SKM-1 treated with dmso at 0.1 percent for 144 hours (cell line): ENCODE measurements around the gene NHEJ1.
A peak's percentile ranks its signal among the peaks of the same experiment; 100 is the strongest.

Source experiments
- DNase-seq: peaks from one replicate; lab custom pipeline; 2025; ENCODE audit not compliant: unreplicated experiment; lab: John Stamatoyannopoulos, UW

Gene NHEJ1

GRCh38 chr2:219183151-219183772 lies 22.6 kb upstream of the NHEJ1 start:
- no peak for DNase-seq

DNA sequence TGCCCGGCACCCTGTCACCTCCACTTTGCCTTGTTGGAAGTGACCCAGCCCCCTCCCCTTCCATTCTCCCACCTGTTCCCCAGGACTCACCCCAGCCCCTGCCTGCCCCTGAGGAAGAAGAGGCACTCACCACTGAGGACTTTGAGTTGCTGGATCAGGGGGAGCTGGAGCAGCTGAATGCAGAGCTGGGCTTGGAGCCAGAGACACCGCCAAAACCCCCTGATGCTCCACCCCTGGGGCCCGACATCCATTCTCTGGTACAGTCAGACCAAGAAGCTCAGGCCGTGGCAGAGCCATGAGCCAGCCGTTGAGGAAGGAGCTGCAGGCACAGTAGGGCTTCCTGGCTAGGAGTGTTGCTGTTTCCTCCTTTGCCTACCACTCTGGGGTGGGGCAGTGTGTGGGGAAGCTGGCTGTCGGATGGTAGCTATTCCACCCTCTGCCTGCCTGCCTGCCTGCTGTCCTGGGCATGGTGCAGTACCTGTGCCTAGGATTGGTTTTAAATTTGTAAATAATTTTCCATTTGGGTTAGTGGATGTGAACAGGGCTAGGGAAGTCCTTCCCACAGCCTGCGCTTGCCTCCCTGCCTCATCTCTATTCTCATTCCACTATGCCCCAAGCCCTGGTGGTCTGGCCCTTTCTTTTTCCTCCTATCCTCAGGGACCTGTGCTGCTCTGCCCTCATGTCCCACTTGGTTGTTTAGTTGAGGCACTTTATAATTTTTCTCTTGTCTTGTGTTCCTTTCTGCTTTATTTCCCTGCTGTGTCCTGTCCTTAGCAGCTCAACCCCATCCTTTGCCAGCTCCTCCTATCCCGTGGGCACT lies 21.9 kb upstream of the NHEJ1 start:
- no peak for DNase-seq

DNA sequence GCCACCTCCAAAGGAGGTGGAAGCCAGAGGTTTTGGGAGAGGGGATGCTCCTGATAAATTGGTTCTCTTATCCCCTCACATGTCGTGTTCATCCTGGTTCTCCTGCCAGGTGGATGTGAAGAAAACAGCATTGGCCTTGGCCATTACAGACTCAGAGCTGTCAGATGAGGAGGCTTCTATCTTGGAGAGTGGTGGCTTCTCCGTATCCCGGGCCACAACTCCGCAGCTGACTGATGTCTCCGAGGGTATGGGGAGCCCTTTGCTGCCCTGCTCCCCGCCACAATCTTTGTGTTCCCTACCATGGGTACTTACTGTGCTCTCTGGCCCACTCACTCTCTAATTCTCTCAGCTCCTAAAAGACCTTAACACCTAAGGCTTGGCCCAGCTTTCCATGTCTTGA lies 20.9 kb upstream of the NHEJ1 start:
- no peak for DNase-seq

DNA sequence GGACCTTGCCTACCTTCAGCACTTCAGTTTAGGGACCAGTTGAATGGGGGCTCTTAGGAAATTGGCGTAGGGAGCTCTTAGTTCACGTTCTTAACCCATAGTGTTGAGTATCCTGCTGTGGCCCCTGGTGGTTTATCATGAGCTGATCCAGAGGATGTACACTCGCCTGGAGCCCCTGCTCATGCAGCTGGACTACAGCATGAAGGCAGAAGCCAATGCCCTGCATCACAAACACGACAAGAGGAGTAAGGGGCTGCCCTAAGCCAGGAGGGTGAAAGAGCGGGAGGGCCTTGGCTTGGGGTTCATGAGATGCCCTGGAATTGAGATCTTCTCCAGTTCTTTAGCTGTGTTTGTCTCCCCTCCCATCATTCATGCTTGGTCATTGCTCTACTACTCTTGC lies 20.3 kb upstream of the NHEJ1 start:
- no peak for DNase-seq

GRCh38 chr2:219179601-219180465 lies 19.2 kb upstream of the NHEJ1 start:
- DNase-seq: no peak

DNA sequence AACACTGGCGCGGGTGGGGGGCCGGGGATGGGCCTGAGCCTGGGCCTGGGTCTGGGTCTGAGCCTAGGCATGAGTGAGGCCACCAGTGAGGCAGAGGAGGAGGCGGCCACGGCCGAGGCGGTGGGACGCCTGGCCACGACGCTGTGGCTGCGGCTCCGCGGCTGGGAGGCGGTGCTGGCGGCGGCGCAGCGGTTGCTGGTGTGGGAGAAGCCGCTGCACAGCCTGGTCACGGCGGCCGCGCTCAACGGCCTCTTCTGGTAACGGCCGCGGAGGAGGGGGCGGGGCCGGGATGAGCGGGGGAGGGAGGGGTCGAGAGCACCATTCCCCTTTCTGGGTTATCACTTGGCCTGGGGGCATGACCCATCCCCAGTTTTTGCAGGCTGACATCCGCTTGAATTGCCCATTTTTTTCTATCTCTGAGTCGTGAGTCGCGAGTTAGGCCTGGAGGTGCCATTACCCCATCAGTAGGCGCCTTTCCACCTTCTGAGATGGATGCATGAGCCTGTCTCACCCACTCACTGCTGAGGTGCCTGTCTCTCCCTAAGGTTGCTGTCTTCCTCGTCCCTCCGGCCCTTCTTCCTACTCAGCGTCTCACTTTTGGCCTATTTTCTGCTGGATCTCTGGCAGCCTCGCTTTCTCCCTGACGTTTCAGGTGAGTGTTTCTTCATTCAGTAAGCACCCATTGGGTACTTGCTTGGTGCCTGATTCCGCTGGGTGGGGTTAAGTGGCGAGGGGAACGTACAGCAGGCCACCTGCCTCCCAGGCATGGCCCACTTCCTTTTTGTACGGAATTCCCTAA lies 18.0 kb upstream of the NHEJ1 start:
- DNase-seq: no peak

DNA sequence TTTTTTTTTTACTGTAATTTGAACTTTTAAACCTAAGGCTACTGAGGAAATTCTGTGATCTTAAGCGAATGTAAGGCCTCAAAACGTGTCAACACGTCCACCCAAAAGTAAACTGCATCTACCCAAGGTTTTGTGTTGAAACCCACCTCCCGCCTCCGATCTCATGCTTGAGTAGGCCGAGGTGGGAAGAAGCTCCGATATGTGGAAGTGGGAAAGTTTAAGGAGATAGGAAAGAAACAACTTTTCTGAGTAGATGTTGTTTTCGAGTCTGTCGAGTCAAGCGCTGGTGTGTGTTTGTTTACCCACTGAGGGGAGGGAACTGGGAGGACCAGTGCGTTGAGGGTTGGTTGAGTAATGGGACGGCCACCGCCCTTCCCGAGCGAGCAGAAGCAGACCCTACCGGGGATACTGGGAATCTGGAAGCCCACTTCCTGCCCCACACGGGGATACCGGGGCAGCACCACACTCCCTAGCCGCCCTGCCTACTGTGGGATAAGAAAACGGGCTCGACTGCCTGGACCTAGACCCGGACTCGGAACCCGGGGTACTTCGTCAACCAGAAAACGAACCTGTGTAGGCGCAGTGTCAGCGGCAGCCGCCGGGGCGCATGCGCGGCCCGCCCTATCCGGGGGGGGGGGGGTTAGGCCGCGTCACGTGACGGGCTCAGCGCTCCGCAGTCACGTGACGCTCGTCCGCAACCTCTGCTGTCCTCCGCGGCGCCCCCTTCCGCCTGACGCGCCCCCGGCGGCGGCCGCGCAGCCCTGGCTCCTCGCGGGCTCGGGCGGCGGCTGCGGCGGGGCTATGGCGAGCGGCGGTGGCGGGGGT lies 17.1 kb upstream of the NHEJ1 start, which contains the start of gene RETREG2:
TSS of gene RETREG2 (plus strand) at position 724 of the 825 bp plus-strand sequence. CDS start at position 802, 78 bp downstream.
- DNase-seq: peak; percentile 77

GRCh38 chr2:219176818-219177551 lies 16.4 kb upstream of the NHEJ1 start, which contains the start of gene CNPPD1:
Gene CNPPD1, minus strand, starts transcription at chr2:219176925. Its CDS starts 97 bp downstream, at chr2:219176828.
- DNase-seq: peak; percentile 81

- no peak for DNase-seq
These were observed 15.6 kb upstream of the NHEJ1 start for GRCh38 chr2:219175928-219176817.

- DNase-seq: no peak
These were observed 14.9 kb upstream of the NHEJ1 start for GRCh38 chr2:219175486-219175885.

- DNase-seq: no peak
These were observed 14.2 kb upstream of the NHEJ1 start for GRCh38 chr2:219174801-219175200.

- no peak for DNase-seq
These were observed 13.5 kb upstream of the NHEJ1 start for GRCh38 chr2:219174146-219174545.

DNA sequence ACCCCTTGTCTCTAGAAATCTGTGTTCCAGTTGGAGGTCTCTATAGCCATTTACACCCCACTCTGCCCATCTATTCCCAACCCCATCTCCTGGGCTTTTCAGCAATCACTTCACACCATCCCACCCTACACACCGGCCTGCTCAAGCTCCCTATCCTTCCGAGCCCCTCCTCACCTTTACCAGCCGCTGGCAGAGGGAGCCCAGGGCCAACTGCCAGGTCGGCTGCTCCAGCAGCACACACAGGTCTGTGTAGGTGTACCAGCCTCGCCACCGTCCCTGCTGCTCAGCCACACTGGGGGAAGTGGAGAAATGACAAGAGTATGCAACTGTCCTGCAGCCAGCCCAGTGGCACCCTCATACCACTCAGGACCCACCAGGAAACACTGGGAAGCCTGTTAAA lies 12.6 kb upstream of the NHEJ1 start:
- DNase-seq: no peak

GRCh38 chr2:219172231-219173154 lies 11.9 kb upstream of the NHEJ1 start:
- no peak for DNase-seq

DNA sequence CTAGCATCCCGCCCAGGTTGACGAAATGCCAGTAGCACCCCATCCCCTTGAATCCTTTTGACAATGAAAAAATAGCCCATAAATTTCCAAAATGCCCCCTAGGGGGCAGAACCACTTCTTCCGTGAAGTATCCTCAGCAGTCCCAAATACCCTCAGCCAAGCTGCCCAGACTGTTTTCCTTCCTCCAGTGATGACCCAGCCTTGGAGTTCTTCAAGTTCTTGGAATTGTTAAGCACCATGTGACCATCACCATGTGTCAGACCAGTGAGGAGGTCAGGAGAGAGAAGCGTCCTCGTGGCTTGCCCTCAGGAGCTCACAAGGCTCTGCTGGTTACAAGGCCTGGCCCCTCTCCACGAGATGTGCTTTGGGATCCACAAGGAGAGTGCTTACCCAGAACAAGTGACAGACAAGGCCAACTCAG lies 10.6 kb upstream of the NHEJ1 start:
- peak; percentile 29 for DNase-seq

DNA sequence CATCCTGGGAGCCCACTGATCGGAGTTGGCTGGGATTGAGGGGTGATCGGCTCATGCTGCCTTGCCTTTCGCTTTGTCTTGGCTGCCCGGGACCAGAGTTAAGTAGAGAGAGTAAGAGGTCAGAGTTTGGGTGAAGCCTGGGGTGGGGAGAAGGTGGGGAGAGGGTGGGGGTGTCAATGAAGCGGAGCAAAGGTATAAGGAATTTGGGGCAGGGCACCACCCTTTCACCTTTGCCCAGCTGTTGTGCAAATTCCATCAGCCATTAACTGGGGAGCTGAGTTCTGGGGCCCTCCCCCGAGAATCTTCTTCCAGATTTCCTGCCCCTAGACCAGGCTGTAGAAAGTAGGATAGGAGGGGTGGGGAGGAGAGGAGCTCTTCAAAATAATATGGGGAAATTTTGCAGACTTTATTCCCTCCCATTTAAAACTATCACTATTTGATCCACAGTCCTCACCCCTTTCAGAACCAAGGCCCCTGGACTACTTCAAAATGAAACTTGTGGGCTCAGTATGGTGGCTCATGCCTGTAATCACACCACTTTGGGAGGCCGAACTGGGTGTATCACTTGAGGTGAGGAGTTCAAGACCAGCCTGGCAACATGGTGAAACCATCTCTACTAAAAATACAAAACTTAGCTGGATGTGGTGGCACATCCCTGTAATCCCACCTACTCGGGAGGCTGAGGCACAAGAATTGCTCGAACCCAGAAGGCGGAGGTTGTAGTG lies 9.5 kb upstream of the NHEJ1 start, which contains the start of gene SLC23A3:
TSS of gene SLC23A3 (minus strand) at position 100 of the 725 bp plus-strand sequence. CDS start at position 55, 45 bp downstream.
- DNase-seq: no peak
